Ovary (tissue), 9 donors: ENCODE results near the gene PBX1. TPM values are rescaled to one million over a fixed set of nuclear protein-coding genes. Genes with fewer than 3 reads are reported as not detected.

Source experiments
- DNase-seq, 5 donors: peaks; one replicate each; pipeline ENCODE4 v3.0.0-alpha.2; 2019 to 2020
- H3K27ac ChIP-seq, 2 donors: fragments of 200-600 bp; one replicate each; pipeline versions ENCODE4 v1.5.1 to v1.8.0; 2019 to 2022
- H3K27me3 ChIP-seq: fragments of 200-600 bp; one replicate; pipeline ENCODE4 v1.8.0; 2022
- H3K36me3 ChIP-seq: fragments of 200-600 bp; sonication (generic); one replicate; pipeline ENCODE4 v1.5.1; 2019
- H3K4me1 ChIP-seq: one replicate; pipeline ENCODE4 v1.8.1; 2013; ENCODE audit warnings: mild to moderate bottlenecking, moderate library complexity; ENCODE audit not compliant: insufficient read depth
- H3K4me3 ChIP-seq: fragments of 200-600 bp; sonication (generic); one replicate; pipeline ENCODE4 v1.5.1; 2017
- H3K9me3 ChIP-seq, 2 donors: fragments of 200-600 bp in 1 of 2; sonication (generic) in 1 of 2; one replicate each; pipeline versions ENCODE4 v1.5.1 to v1.8.1; 2013 to 2019; ENCODE audit warnings: mild to moderate bottlenecking in 1 of 2, moderate library complexity in 1 of 2
- CTCF ChIP-seq, 3 donors: fragments of 450-650 bp in 2 of 3; fragments of 200-600 bp in 1 of 3; IDR thresholded peaks; one replicate each; pipeline versions ENCODE4 v1.5.1 to v1.8.0; 2016 to 2022; ENCODE audit warnings: antibody characterized with exemption in 3 of 3, mild to moderate bottlenecking in 1 of 3
- EP300 ChIP-seq: sonication (generic); formaldehyde crosslinking; IDR thresholded peaks from one replicate; pipeline ENCODE4 v1.6.1; 2017; ENCODE audit warnings: antibody characterized with exemption
- POLR2A ChIP-seq: fragments of 450-650 bp; IDR thresholded peaks from one replicate; pipeline ENCODE4 v1.6.1; 2017; ENCODE audit warnings: antibody characterized with exemption, mild to moderate bottlenecking, moderate library complexity
- whole genome bisulfite sequencing, 3 donors: extraction: QIAGEN DNeasy Blood & Tissue Kit in 1 of 3; methylation state at CpG; one replicate each; pipeline versions ENCODE4 v1.1.5 to v1.1.7; 2013 to 2017; 5-methylcytosine and 5-hydroxymethylcytosine counted together
- intact Hi-C, 4 donors: fragments of 100-400 bp; cut with DNase I; formaldehyde crosslinking; loops; one replicate each; pipeline versions ENCODE4 v1.11.0 to v1.15.1; 2022 to 2023
- polyA plus RNA-seq, 2 donors: library from polyadenylated mRNA; stranded (reverse); fragments of 200-250 nt in 1 of 2; fragments of 350-450 nt in 1 of 2; fragmentation: Illumina TruSeq in 1 of 2; extraction: RNeasy Lipid Tissue Mini Kit (QIAGEN cat#74804) in 1 of 2; gene quantifications; one replicate each; pipeline ENCODE4 v1.2.3, GENCODE V29; 2013 to 2014
- total RNA-seq, 7 donors: library from RNA; depleted of rRNA in 2 of 7; stranded (reverse); fragments of >200 nt in 2 of 7; fragmentation: NEBNext Ultra II Directional in 3 of 7; extraction: Animal tissue kit (Norgen Biotek cat#: 25700) in 3 of 7; gene quantifications; one replicate each; pipeline versions ENCODE4 v1.1.0 to v1.2.4, GENCODE V29; 2016 to 2023
- donor health status: DM: no; HTN: no; CAD: no; lungs with moderate emphysema.
- donor health status: DM: no; HTN: no; CAD: no.
- donor health status: Bipolar disorder and iron deficiency.
- donor health status: DM: yes; HTN: yes; CAD: no.
- donor health status: DM: no; HTN: no; CAD: no.
- donor health status: DM: yes; HTN: yes; CAD: no.

The PBX1 gene
- total and polyA plus RNA-seq, 9 donors = 43.7 to 220 (median 142) TPM

DNA sequence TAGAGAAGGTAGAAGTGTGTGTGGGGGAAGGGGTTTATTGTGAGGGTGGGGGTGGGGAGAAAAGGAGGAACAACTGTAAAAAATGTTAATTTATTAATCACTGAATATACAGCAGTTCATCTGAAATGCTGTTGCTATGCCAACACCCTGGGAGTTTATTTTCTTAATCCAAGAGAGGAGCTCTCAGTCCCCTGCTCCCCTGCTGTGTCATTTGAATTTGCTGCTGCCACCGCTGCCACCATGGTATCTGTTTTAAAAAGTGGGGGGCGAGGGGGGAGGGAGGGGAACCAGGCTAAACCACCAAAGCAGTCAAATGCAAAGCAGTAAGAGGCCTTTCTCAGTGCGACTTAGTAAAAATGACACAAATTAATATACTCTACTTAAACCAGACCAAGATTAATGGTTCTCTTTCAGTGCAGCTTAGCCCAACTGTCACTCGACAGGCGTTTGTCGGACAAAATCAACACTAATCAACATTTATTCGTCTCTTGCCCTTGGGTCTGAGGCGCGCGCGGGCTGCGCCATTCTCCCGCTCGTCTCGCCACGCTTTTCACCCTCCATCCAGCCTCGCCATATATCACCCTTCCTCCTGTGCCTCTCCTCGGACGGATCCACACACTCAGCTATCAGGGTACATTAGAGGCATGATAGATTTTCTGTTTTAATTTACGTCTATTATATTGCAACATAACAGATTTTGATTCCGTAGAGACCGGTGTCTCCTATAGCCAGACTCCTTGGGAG is 76.2 kb downstream of the PBX1 start:
- Histone ChIP-seq H3K36me3 (no peaks in the 10 kb centered on the region), H3K4me3 (no peak overlapping the region), H3K4me1 (peaks cover 23% of the 10 kb centered on the region), H3K9me3 (no peaks in the 10 kb centered on the region), H3K27me3 (no peaks in the 10 kb centered on the region), H3K27ac (no peak overlapping the region)
- intact Hi-C loops = loop anchor here in 1 of 4 donors (10.0 kb wide), 1 partner anchor 140 kb away; no protein-coding TSS in a partner anchor
- DNase-seq = no peak
- TF ChIP-seq EP300 = no peak
- TF ChIP-seq CTCF (IDR thresholded peaks at IDR 0.05) = no peak
- TF ChIP-seq POLR2A = no peak
- WGBS, 3 donors = 77 to 95% (median 94%) methylated on average over 22 of the region's 22 CpGs

DNA sequence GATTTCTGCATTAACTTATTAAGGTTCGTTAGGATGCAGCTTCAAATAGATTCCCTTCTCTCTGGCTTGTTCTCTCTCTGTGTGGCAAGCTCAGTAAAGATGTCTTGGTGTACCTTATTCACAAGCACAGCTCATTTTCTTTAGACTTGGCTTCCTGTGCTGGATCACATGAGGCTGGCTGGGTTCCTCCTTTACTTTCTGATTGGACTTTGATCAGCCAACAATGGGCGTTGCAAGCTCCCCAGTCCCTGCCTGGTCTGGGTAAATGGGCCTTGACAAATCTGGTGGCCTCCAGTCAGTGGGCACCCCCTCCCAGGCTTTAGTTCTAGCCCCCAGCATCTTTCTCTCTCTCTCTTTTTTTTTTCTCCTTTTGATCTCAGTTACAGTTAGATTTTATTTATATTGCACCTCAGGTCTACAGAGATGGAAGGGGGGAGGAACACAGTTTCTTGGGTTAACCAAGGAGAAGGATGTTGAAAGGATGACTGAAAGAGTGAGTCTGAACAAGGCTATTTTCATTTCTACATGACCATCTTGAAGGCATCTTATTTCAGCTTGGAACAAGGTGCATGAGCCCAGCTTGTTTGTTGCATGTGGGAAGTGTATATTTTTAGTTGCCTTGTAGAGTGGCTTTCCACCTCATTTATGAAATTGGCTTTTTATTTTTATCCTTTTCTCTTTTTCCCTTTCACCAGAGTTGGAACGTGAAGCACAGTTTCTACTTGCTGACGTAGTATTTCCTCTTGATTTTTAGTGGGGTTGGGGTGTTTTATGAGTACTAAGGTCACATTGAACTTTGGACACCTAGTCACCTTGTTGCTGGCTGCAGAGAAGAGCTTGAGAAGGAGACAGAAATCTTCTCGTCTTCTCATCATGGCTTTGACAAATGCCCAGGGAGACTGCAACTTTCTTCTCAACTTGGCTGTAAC is 77.1 kb downstream of the PBX1 start:
- H3K27ac ChIP-seq = no peak overlapping the region

DNA sequence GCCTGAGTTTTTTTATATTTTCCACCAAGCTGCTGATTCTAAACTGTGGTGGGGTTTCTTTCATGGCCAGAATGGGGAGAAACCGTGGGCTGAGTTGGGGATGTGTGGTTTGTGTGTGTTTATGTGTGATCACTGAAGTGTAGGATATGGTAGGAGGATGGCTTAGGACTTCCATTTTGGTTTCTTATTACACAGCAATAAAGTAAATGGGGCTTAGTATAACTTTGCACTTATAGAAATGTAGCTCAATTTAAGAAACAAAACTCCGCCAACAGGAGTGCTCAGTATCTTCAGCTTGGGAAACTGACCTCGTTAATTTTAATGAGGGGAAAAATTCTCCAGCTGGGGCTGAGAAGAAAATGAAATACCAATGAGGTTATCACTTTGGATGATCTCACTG is 77.8 kb downstream of the PBX1 start:
- Histone ChIP-seq H3K4me1 (peaks cover 22% of the 10 kb centered on the region), H3K36me3 (no peaks in the 10 kb centered on the region), H3K9me3 (no peaks in the 10 kb centered on the region), H3K27me3 (no peaks in the 10 kb centered on the region), H3K27ac (no peak overlapping the region), H3K4me3 (no peak overlapping the region)
- WGBS, 3 donors = 73 to 84% (median 80%) methylated on average over 3 of the region's 3 CpGs
- DNase-seq = no peak
- TF ChIP-seq POLR2A = no peak
- no peak for TF ChIP-seq CTCF (IDR thresholded peaks at IDR 0.05)
- TF ChIP-seq EP300 = no peak
- intact Hi-C loops = loop anchor here in 1 of 4 donors (10.0 kb wide), 1 partner anchor 138 kb away; no protein-coding TSS in a partner anchor

More for the DNA sequence above, 77.1 kb downstream of the PBX1 start:
- DNase-seq = no peak
- H3K27me3 ChIP-seq = no peaks in the 10 kb centered on the region
- intact Hi-C loops = loop anchor here in 1 of 4 donors (10.0 kb wide), 1 partner anchor 139 kb away; no protein-coding TSS in a partner anchor
- TF ChIP-seq CTCF (IDR thresholded peaks at IDR 0.05) = no peak
- TF ChIP-seq POLR2A = no peak
- no peak for TF ChIP-seq EP300
- H3K4me1 ChIP-seq = peaks cover 20% of the 10 kb centered on the region
- WGBS, 3 donors = 59 to 75% (median 72%) methylated on average over 5 of the region's 5 CpGs
- H3K36me3 ChIP-seq = no peaks in the 10 kb centered on the region
- H3K4me3 ChIP-seq = no peak overlapping the region
- no peaks in the 10 kb centered on the region for H3K9me3 ChIP-seq

DNA sequence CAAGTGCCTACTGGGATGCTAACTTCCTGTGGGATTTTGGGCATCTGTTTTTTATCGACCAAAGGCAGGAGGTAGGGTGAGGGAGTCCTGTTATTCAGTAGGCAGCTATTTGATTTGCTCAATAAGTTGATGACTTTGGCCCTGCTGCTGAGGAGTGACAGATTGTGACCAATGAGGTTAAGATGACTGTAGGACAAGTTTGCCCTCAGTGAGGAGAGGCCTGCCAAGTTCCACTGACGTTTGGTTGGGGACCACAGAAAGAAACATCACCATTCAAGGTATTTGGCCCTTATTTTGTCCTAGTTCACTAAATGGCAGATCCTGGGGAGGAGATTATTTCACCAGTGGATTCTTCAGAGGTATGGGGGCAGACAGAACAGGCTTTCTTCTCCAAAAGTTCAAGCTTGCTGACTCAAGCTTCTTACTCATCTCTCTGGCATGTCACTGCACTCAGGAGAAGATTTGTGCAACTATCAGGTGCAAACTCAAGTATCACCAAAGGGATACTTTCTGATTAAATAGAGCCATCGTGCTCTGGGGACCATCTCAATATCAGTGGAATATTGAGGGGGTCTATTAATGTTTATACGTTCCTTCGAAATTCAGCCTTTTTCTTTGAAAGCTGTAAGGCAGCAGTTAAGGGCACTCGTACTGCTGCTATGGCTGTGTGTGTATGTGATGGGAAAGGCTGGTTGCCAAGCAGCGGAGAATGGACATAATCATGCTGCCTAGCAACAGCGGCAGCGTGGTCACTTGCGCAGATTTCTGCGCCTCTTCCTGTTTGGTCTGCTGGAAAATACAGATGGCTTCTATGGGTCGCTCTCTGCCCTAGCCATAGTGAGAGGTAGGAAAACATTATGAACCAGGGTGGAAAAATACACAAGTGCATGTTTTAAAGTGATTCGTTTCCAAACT is 78.7 kb downstream of the PBX1 start:
- Histone ChIP-seq H3K4me1 (peaks cover 22% of the 10 kb centered on the region), H3K4me3 (no peak overlapping the region), H3K27me3 (no peaks in the 10 kb centered on the region), H3K9me3 (no peaks in the 10 kb centered on the region), H3K36me3 (no peaks in the 10 kb centered on the region), H3K27ac (no peak overlapping the region)
- intact Hi-C loops = loop anchor here in 1 of 4 donors (10.0 kb wide), 1 partner anchor 137 kb away; no protein-coding TSS in a partner anchor
- TF ChIP-seq EP300 (no peak), CTCF (IDR thresholded peaks at IDR 0.05) (no peak), POLR2A (no peak)
- WGBS, 3 donors = 64 to 70% (median 69%) methylated on average over 13 of the region's 13 CpGs
- DNase-seq = no peak
